Measurements from ENCODE around the gene NNMT. TPM values are rescaled to one million over a fixed set of nuclear protein-coding genes. Genes with fewer than 3 reads are reported as not detected.

NNMT gene
- total RNA-seq, 2 experiments from 2014 or later, result not detected

DNA sequence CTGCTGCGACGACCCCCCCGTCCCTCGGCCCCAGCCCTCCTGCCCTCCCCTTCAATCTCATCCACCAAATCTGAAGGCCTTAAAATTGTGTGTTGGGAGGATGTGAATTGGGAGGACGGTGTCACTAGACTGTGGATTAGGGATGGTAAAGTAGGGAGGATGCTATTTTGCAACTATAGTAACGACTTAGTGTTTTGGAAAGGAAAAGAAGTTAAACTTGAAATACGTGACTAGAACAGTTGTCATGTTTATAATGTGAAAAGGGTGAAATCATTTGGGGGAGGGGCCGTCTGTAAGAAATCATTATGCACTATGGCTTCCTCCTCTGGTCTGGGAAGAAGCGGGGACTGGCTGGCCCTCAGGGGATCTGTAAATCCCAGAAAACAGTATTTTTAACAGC is 43.4 kb upstream of the NNMT start:
- H4K20me1 ChIP-seq (ENCODE audit: insufficient read depth, low read length), result no peaks in the 10 kb centered on the region
- H3K4me1 ChIP-seq (ENCODE audit: insufficient read depth, low read length, poor library complexity, severe bottlenecking), result no peaks in the 10 kb centered on the region
- no peaks in the 10 kb centered on the region for H3K79me2 ChIP-seq (ENCODE audit: insufficient read depth, low read depth, low read length)
- BruUV-seq (replicated peaks), result no TSS peak
- TF ChIP-seq, protein P1, sequence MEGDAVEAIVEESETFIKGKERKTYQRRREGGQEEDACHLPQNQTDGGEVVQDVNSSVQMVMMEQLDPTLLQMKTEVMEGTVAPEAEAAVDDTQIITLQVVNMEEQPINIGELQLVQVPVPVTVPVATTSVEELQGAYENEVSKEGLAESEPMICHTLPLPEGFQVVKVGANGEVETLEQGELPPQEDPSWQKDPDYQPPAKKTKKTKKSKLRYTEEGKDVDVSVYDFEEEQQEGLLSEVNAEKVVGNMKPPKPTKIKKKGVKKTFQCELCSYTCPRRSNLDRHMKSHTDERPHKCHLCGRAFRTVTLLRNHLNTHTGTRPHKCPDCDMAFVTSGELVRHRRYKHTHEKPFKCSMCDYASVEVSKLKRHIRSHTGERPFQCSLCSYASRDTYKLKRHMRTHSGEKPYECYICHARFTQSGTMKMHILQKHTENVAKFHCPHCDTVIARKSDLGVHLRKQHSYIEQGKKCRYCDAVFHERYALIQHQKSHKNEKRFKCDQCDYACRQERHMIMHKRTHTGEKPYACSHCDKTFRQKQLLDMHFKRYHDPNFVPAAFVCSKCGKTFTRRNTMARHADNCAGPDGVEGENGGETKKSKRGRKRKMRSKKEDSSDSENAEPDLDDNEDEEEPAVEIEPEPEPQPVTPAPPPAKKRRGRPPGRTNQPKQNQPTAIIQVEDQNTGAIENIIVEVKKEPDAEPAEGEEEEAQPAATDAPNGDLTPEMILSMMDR (conservative IDR thresholded peaks at IDR 0.05; ENCODE audit: low read length), result no peak
- no peak for TF ChIP-seq EZH2phosphoT487 (IDR thresholded peaks at IDR 0.05; ENCODE audit: borderline replicate concordance, low read depth, low read length)
- intact Hi-C loops (cut with micrococcal nuclease; ENCODE audit: unreplicated experiment), result no loop called here
- H3K9me2 ChIP-seq (ENCODE audit: insufficient read depth, low read length), result no peaks in the 10 kb centered on the region
- no peak overlapping the region for H3K4me3 ChIP-seq (ENCODE audit: low read depth, low read length, poor library complexity, severe bottlenecking)
- POLR2A ChIA-PET, result no interaction called here
- no peak overlapping the region for H3K27ac ChIP-seq (ENCODE audit: low read depth, low read length, poor library complexity, severe bottlenecking)
- H3K4me2 ChIP-seq (ENCODE audit: low read length), result no peak overlapping the region
- H2AFZ ChIP-seq (ENCODE audit: low read length), result no peak overlapping the region
- no peak for DNase-seq (ENCODE audit: low spot score)
- no peaks in the 10 kb centered on the region for H3K36me3 ChIP-seq (ENCODE audit: insufficient read depth, low read length)
- H3K9me3 ChIP-seq (ENCODE audit: low read length), result no peaks in the 10 kb centered on the region
- CTCF ChIA-PET (ENCODE audit: unreplicated experiment), result no interaction called here

DNA sequence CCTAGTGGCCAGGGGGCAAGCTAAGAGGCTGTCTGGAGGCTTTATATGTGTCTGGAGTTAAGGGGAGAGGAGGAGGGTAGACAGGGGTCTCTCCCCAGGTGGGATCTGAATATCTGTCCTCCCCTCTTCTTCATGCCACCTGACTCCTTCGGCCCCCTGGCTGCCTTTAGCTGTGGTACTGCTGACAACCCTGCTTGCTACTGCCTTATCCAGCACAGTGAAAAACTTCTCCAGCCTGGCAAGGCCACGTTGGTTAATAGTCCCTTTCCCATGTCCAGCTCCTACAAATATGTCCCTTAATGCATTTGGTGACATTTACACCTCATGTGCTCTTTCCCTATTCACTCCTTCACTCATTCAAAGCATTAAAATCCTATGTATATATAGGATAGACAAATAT is 42.4 kb upstream of the NNMT start:
- Histone ChIP-seq H4K20me1 (ENCODE audit: insufficient read depth, low read length) (no peaks in the 10 kb centered on the region), H3K9me2 (ENCODE audit: insufficient read depth, low read length) (no peaks in the 10 kb centered on the region), H3K79me2 (ENCODE audit: insufficient read depth, low read depth, low read length) (no peaks in the 10 kb centered on the region), H3K4me2 (ENCODE audit: low read length) (no peak overlapping the region), H3K4me1 (ENCODE audit: insufficient read depth, low read length, poor library complexity, severe bottlenecking) (peaks cover 2% of the 10 kb centered on the region), H2AFZ (ENCODE audit: low read length) (no peak overlapping the region), H3K4me3 (ENCODE audit: low read depth, low read length, poor library complexity, severe bottlenecking) (no peak overlapping the region), H3K36me3 (ENCODE audit: insufficient read depth, low read length) (no peaks in the 10 kb centered on the region), H3K27ac (ENCODE audit: low read depth, low read length, poor library complexity, severe bottlenecking) (no peak overlapping the region), H3K9me3 (ENCODE audit: low read length) (no peaks in the 10 kb centered on the region)
- BruUV-seq (replicated peaks), result no TSS peak
- POLR2A ChIA-PET, result no interaction called here
- TF ChIP-seq EZH2phosphoT487 (IDR thresholded peaks at IDR 0.05; ENCODE audit: borderline replicate concordance, low read depth, low read length), result no peak
- TF ChIP-seq, protein P1 (conservative IDR thresholded peaks at IDR 0.05; ENCODE audit: low read length), result no peak
- intact Hi-C loops (cut with micrococcal nuclease; ENCODE audit: unreplicated experiment), result no loop called here
- DNase-seq (ENCODE audit: low spot score), result no peak
- CTCF ChIA-PET (ENCODE audit: unreplicated experiment), result interaction anchor here (0.6 kb wide), 1 partner anchor 619 kb away, joined by 3 read pairs; no protein-coding TSS in a partner anchor

DNA sequence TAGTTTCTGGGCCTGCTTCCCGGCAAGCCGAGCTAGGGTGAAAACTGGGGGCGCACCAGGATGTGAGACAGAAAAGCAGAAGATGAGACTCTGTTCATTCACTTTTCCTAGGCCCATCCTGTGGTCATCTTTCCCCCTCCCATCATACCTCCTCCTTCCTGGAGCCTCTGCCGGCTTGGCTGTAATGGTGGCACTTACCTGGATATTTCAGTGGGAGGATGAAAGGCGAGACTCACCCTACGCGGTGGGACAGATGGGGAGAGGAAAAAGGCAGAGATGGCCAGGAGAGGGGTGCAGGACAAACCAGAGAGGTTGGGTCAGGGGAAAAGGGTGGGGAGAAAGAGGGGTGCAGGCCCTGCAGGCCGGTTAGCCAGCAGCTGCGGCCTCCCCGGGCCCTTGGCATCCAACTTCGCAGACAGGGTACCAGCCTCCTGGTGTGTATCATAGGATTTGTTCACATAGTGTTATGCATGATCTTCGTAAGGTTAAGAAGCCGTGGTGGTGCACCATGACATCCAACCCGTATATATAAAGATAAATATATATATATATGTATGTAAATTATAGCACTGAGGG is 41.5 kb upstream of the NNMT start:
- no TSS peak for BruUV-seq (replicated peaks)
- no peaks in the 10 kb centered on the region for H3K79me2 ChIP-seq (ENCODE audit: insufficient read depth, low read depth, low read length)
- intact Hi-C loops (cut with micrococcal nuclease; ENCODE audit: unreplicated experiment), result no loop called here
- peaks cover 10% of the 10 kb centered on the region for H3K4me1 ChIP-seq (ENCODE audit: insufficient read depth, low read length, poor library complexity, severe bottlenecking)
- H2AFZ ChIP-seq (ENCODE audit: low read length), result no peak overlapping the region
- no peaks in the 10 kb centered on the region for H3K36me3 ChIP-seq (ENCODE audit: insufficient read depth, low read length)
- no peaks in the 10 kb centered on the region for H3K9me3 ChIP-seq (ENCODE audit: low read length)
- H4K20me1 ChIP-seq (ENCODE audit: insufficient read depth, low read length), result no peaks in the 10 kb centered on the region
- H3K4me3 ChIP-seq (ENCODE audit: low read depth, low read length, poor library complexity, severe bottlenecking), result no peak overlapping the region
- TF ChIP-seq, protein P1 (conservative IDR thresholded peaks at IDR 0.05; ENCODE audit: low read length), result no peak
- TF ChIP-seq EZH2phosphoT487 (IDR thresholded peaks at IDR 0.05; ENCODE audit: borderline replicate concordance, low read depth, low read length), result no peak
- no peaks in the 10 kb centered on the region for H3K9me2 ChIP-seq (ENCODE audit: insufficient read depth, low read length)
- DNase-seq (ENCODE audit: low spot score), result no peak
- H3K4me2 ChIP-seq (ENCODE audit: low read length), result no peak overlapping the region
- ChIA-PET POLR2A (no interaction called here), CTCF (ENCODE audit: unreplicated experiment) (no interaction called here)
- no peak overlapping the region for H3K27ac ChIP-seq (ENCODE audit: low read depth, low read length, poor library complexity, severe bottlenecking)
